GM18498 (cell line): ENCODE results near the gene ING3.

Experiments used
- ATAC-seq: cut with Tn5 transposase; IDR thresholded peaks from one replicate; pipeline ENCODE4 v1.9.1; 2021; ENCODE audit warnings: mild to moderate bottlenecking, moderate library complexity; ENCODE audit not compliant: unreplicated experiment

ING3 gene

DNA sequence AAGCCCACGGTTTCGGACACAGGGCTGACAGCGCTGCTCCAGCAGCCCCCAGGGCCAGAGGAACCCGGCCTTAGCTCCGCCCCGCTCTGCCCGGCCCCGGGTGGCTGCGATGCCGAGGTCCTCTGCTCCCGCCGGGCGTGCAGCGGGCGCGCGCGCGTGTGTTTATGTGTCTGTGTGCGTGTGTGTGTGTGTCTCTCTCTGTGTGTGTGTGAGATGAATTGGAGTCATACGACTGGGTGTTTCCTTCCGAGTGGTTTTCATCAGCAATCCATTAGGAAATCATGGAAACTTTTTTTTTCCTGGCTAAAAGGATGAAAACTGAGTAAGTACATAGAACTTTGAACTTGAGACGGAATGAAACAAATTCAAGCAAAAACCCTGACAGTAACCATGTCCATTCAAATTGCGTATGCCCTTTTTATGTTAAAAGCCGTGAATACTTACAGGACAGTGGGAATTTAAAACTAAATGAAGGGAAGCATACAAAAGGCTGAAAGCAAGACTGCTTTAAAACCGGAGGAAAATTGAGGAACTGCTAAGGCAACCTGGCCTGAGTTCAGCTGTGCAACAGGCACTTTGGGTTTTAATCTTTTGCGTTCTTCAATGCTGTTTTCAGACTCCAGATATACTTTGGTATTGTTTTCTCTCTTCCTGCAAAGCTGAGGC, 38.1 kb downstream of the ING3 start, which contains the start of gene CPED1:
Gene CPED1, plus strand, starts transcription at position 121 of the 666 bp plus-strand sequence. CDS start 911 bp downstream, outside the sequence.
- peak; percentile 67 for ATAC-seq

DNA sequence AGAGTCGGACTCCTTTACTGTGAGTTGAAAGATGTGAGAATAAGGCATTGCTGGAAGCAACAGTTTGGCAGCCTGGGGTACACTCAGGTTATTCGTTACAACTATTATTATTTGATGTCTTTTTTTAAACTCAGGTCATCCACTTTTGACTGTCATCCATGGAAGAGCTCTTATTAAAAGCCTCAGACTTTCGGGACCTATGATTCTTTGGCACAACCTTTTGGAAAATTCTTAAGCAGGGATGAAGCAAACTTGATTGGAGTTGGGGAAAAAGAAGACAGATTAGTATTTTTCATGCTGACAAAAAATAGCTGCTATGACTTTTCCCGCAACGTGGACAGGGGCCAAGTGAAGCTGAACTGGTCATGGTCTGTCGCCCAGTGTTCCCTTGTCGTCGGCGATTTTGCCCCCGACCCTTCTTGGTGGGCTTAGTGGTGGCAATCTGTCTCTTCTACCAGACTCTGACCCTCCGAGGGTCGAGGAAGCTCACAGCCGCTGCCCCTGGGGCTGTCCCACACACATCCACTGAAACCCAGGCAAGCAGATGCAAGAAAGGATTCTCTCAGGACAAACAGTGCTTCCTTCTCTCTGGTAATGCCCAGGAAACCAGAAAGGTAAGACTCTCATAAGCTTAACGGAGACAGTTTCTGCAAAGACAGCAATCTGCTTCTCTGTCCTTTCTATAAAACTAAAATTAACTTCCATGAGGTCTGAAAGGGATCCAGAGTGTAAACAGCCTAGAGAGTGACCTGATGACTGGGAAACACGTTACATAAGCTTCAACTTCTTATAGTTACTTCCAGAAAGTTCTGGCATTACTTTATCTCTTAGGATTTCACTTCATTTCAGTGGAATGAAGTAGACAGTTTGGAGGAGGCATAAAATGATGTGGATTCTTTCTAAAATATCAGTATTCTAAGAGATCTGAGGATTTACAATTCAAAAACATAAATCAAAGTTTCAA, 39.0 kb downstream of the ING3 start:
- ATAC-seq, result no peak

- ATAC-seq, result no peak
These were observed 40.0 kb downstream of the ING3 start for GRCh38 chr7:120990468-120991118.

DNA sequence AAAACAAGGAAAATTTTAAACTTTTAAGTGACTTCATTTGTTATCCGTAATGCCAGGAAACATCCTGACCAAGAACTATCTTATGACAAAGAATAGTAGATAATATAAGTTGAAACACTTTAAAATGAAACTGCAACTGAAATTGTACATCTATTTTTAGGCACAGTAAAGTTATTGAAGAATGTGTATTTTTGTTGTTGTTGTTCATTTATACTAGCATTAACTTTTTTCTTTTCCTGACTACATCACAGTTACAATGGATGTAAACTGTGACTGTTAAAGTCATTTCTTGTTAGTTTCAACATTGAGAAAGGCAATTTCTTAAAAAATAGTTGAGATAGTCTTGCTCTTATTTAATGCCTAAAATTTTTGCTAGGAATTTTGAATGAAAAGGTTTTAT, 40.6 kb downstream of the ING3 start:
- no peak for ATAC-seq

DNA sequence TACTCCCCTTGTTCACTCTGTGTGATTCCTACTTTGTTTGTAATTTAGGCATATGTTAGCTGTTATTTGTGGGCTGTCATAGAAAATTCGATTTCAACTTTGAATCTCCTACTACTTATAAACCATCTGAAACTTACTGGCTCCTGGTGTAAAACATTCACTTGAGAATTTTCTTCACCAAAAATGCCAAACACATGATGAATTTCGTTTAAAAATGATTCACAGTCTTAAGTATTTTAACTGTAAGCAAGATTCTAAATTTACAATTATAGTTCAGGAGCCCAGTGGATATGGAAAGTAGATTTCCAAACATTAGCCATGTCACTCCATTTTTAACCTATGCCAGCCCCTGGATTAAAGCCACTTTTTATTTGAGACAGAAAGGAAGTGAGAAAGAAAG, 41.0 kb downstream of the ING3 start:
- no peak for ATAC-seq

- ATAC-seq, result no peak
These were observed 41.8 kb downstream of the ING3 start for GRCh38 chr7:120992272-120992964.

DNA sequence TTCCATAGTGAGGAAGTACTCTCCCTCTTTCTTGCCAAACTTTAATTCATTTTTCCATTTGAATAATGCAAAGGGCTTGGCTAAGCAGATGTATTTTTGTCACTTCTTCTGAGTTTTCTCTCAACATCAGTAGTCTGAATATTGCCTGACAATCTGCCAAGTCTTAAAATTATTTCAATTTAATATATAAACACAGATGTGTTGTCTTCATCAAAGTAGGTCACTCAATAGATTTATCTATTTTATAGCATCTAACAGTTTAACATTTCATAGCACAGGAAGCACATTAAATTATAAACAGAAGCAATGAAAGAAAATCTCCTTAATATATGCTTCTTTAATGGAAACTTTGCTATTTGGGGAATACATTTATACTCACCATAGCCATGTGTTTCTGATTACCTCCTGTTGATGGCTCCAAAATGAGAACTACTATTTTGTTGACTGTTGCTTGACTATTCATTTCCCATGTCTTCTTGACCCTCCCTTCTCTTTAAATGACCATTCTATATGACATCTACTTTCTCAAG, 42.5 kb downstream of the ING3 start:
- no peak for ATAC-seq

- no peak for ATAC-seq
These were observed 43.1 kb downstream of the ING3 start for GRCh38 chr7:120993553-120994191.

DNA sequence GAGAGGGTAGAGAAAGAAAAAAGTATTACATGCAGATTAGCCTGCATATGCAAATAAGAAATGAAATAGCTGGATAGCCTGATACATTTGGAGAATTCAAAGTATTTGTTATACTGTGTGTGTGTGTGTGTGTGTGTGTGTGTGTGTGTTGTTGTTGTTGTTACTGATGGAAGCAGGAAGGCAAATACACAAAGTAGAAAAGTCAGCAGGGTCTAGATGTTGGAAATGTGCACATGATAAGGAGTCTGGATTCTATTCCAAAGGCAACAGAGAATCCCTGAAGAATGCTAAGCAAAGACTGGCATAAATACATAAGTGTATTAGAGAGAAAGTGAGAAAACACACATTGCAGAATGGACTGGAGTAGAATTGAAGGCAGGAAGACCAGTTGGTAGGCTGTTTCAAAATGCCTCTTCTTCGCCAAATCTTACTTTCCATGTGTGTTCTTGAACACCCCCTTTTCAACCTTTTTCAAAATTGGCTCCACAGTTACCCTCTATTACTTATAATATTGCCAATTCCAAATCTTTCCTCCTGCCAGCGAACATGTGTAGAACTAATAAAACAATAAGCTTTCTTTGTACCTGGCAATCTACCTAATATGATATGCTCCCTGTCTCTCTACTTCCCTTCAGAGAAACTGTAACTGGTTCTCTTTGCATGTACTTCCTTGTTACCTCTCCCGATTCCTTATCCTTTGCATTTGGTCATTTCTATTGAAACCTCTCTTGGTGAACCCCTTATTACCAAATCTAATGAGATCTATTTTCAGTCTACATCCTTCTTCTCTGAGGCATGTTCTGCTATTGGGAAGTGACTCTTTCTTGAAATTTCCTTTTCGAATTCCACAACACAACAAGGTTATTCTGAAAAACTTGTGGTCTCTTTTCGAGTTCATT, 44.2 kb downstream of the ING3 start:
- no peak for ATAC-seq

GRCh38 chr7:120995654-120996053, 45.1 kb downstream of the ING3 start:
- ATAC-seq, result no peak

DNA sequence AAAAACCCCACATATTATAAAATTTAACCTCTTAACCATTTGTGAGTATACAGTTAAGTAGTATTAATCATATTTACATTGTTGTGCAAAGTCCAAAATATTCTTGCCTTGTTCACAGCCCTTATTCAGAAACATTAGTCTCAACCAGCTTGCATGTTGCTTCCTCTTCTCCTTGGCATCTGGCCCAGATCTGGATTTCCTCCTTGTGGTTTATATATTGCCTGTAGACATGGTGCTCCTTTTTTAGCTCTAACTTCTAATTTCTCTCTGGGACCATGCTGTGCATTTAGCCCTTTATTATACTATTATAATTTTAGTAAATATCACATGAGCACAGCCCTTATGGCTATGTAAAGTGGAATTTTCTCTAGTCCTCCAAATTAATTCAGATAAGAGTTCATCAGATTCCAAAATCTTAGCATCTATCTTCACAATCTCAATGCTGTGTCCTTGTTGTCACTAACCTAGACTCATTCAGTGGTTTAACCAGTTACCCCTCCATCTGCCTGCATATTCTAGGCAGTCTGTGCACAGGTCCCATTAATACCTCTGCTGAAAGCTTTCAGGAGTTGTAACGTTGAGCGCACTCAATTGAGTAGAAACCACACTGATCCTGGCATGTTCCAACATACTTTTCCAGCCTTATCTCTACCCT, 45.9 kb downstream of the ING3 start:
- ATAC-seq, result peak; percentile 67

DNA sequence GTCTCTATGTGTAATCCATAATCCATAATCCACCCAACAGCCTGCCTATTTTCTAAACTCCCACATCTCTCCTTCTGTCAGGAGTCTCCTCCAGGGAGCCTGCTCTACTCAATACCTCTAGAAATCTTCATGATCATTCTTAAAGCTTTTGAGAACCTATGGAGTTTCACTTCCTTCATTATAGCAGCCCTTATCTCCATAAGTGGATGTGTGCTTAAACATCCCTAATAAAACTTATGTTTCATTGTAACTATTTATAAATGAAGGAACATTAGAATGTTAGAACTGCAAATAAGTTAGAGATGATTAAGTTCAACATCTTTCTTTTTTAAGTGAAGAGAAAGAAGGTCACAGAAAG, 46.4 kb downstream of the ING3 start:
- ATAC-seq, result peak; percentile 48

- ATAC-seq, result no peak
These were observed 47.4 kb downstream of the ING3 start for GRCh38 chr7:120997882-120998474.

DNA sequence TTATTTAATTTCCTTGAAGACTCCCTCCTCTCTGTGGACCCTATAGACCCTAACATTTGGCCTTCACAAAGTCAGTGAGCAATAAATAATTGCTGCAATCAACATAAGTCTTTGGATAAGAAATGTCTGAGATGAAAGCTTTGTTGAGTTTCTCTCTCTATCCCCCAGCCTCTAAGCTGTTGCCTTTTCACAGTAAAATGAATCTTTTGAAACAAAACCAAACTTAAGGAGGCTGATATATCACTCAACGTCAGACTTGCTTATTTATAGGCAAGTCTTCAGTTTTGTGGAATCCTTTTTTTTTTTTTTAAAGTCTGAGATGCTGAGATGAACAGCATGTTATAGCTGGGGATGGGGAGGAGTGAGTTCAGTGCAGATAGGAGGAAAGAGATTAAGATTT, 47.9 kb downstream of the ING3 start:
- no peak for ATAC-seq

- ATAC-seq, result no peak
These were observed 48.5 kb downstream of the ING3 start for GRCh38 chr7:120998996-120999565.

DNA sequence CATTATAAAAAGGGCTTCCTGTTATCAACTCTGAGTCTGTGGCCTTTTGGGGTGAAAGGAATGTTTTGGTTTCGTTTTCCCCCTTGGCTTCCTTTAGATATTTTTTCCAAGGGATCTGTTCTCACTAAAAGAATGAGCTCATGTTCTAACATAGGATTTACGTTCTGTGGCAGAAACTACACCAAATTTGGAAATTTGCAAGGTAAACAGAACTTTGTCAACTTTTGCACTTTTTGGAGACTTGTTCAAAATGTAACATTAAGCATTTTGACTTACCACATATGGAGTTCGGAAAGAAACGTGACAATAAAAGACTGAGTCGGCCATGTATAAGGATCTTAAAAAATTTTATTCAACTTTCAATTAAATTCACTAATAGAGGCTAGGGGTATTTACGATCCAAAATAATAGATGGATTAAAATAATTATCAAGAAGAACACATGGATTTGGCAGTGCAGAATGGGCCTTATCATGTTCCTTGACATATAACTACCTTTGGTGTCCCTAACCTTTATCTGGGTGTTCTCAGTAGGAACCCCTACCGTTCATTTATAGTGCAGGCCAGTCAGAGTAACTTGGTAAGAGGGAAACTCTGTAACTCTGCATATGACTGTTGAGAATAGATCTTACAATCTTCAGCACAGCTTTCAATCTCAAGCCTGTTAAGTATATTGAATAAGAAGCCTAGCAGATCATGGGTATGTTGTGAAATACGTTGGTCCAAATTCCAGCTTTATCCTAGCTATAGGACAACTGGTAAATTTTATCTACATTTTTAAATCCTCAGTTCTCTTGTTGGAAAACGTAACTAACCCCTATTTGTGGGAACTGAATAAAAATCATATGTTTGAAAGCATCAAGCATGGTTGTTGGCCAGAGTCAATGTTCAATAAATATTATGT, 49.8 kb downstream of the ING3 start:
- ATAC-seq, result no peak
